SK-N-DZ (cell line): ENCODE results near the gene RRH.
"Not testable (repeated sequence)": the region's sequence is repeated elsewhere in the genome, so short reads cannot be mapped to it uniquely, and the experiment has no call there.

Experiments
- DNase-seq: peaks from one replicate; pipeline ENCODE4 v3.0.0-alpha.2; 2015; ENCODE audit warnings: low spot score

Gene RRH

GRCh38 chr4:109846395-109847098 lies 18.8 kb downstream of the RRH start:
- DNase-seq, result no peak

GRCh38 chr4:109847896-109848442 lies 20.2 kb downstream of the RRH start, which contains the start of gene LRIT3:
Gene LRIT3, plus strand, starts transcription at chr4:109848107. Its CDS starts 95 bp downstream, at chr4:109848202.
- no peak for DNase-seq

- DNase-seq, result no peak
Observed at GRCh38 chr4:109848501-109848900, 20.7 kb downstream of the RRH start.

GRCh38 chr4:109850601-109851000 lies 22.8 kb downstream of the RRH start:
- DNase-seq, result no peak

- not testable (repeated sequence) for DNase-seq
Observed at GRCh38 chr4:109859426-109860300, 31.9 kb downstream of the RRH start.

GRCh38 chr4:109861271-109861670 lies 33.5 kb downstream of the RRH start:
- no peak for DNase-seq

- no peak for DNase-seq
Observed at GRCh38 chr4:109861916-109862511, 34.2 kb downstream of the RRH start.

- no peak for DNase-seq
Observed at GRCh38 chr4:109864134-109864533, 36.4 kb downstream of the RRH start.

- no peak for DNase-seq
Observed at GRCh38 chr4:109870061-109870460, 42.3 kb downstream of the RRH start.

- no peak for DNase-seq
Observed at GRCh38 chr4:109872065-109872464, 44.3 kb downstream of the RRH start.

- DNase-seq, result no peak
Observed at GRCh38 chr4:109872950-109873656, 45.3 kb downstream of the RRH start.

GRCh38 chr4:109873791-109874514 lies 46.2 kb downstream of the RRH start:
- no peak for DNase-seq

- no peak for DNase-seq
Observed at GRCh38 chr4:109875106-109875505, 47.3 kb downstream of the RRH start.

- not testable (repeated sequence) for DNase-seq
Observed at GRCh38 chr4:109875553-109875952, 47.8 kb downstream of the RRH start.

- no peak for DNase-seq
Observed at GRCh38 chr4:109876634-109877265, 49.0 kb downstream of the RRH start.

GRCh38 chr4:109877400-109877799 lies 49.6 kb downstream of the RRH start:
- no peak for DNase-seq

- DNase-seq, result no peak
Observed at GRCh38 chr4:109878355-109878754, 50.6 kb downstream of the RRH start.

- no peak for DNase-seq
Observed at GRCh38 chr4:109879081-109879480, 51.3 kb downstream of the RRH start.

GRCh38 chr4:109879636-109880314 lies 52.0 kb downstream of the RRH start:
- DNase-seq, result no peak

- no peak for DNase-seq
Observed at GRCh38 chr4:109886303-109886702, 58.5 kb downstream of the RRH start.
